Measurements from ENCODE around the gene CCDC85A.

Gene CCDC85A

GRCh38 chr2:56266761-56267414, 83.1 kb downstream of the CCDC85A start:
- no peak overlapping the region for H3K27ac ChIP-seq
- DNase-seq (ENCODE audit: low spot score) = no peak
- CTCF ChIA-PET = no interaction called here
- TF ChIP-seq CTCF (conservative IDR thresholded peaks at IDR 0.05; ENCODE audit: low read depth) = no peak
- POLR2A ChIA-PET (ENCODE audit: low non-redundant PET) = interaction anchor here (1.0 kb wide), 1 partner anchor 21 kb away, joined by 3 read pairs; no protein-coding TSS in a partner anchor

- ChIA-PET POLR2A (ENCODE audit: low non-redundant PET) (no interaction called here), CTCF (no interaction called here)
- no peak for DNase-seq (ENCODE audit: low spot score)
- no peak overlapping the region for H3K27ac ChIP-seq
- TF ChIP-seq CTCF (conservative IDR thresholded peaks at IDR 0.05; ENCODE audit: low read depth) = no peak
Measured at GRCh38 chr2:56267415-56267788, 83.6 kb downstream of the CCDC85A start.

- DNase-seq (ENCODE audit: low spot score) = no peak
- no peak overlapping the region for H3K27ac ChIP-seq
- TF ChIP-seq CTCF (conservative IDR thresholded peaks at IDR 0.05; ENCODE audit: low read depth) = no peak
- ChIA-PET CTCF (interaction anchor here (0.7 kb wide), 1 partner anchor 85 kb away, joined by 5 read pairs; the partner anchor contains the start of gene CCDC85A), POLR2A (ENCODE audit: low non-redundant PET) (no interaction called here)
Measured at GRCh38 chr2:56268856-56269255, 85.1 kb downstream of the CCDC85A start.

GRCh38 chr2:56271275-56271674, 87.5 kb downstream of the CCDC85A start:
- no peak for TF ChIP-seq CTCF (conservative IDR thresholded peaks at IDR 0.05; ENCODE audit: low read depth)
- no peak for DNase-seq (ENCODE audit: low spot score)
- H3K27ac ChIP-seq = no peak overlapping the region
- ChIA-PET CTCF (interaction anchor here (0.6 to 0.7 kb wide), 2 partner anchors 161 to 510 kb away, joined by 3 to 4 read pairs; no protein-coding TSS in a partner anchor), POLR2A (ENCODE audit: low non-redundant PET) (no interaction called here)

DNA sequence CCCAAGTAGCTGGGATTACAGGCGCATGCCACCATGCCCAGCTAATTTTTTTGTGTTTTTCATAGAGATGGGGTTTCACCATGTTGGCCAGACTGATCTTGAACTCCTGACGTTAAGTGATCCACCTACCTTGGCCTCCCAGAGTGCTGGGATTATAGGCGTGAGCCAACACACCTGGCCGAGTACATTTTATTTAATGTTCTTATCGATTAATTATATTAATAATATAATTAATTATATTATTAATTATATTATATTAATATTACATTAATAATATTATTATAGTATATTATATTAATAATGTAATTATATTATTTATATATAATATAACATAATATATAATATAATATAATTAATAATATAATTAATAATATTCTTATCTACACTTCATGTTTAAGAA, 101.4 kb downstream of the CCDC85A start:
- TF ChIP-seq CTCF (conservative IDR thresholded peaks at IDR 0.05; ENCODE audit: low read depth) = no peak
- POLR2A ChIA-PET (ENCODE audit: low non-redundant PET) = no interaction called here
- no peak for DNase-seq (ENCODE audit: low spot score)
- H3K27ac ChIP-seq = no peak overlapping the region
- CTCF ChIA-PET = no interaction called here

DNA sequence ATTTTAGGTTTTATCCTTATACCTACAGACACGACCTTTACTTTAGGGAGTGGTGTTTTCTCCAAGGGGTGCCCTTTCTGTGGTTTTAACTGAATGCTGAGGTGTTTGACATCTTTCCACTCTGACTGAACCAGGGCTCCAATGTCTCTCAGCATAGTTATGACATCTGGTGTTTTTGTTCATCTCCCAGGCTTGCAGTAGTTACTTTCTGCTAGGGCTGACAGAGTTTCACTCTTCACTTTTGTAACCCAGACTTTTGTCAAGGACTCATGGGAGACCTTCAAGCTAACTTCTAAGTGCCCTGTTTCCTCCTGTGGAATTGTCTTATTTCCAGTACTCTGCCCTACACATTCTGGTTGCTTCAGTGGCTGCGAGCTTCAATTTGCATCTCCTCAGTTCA, 103.1 kb downstream of the CCDC85A start:
- POLR2A ChIA-PET (ENCODE audit: low non-redundant PET) = no interaction called here

More for the DNA sequence above, 103.1 kb downstream of the CCDC85A start:
- DNase-seq (ENCODE audit: low spot score) = no peak
- CTCF ChIA-PET = no interaction called here
- TF ChIP-seq CTCF (conservative IDR thresholded peaks at IDR 0.05; ENCODE audit: low read depth) = no peak
- H3K27ac ChIP-seq = no peak overlapping the region

Data from RWPE1 (cell line).